ENCODE data around the gene FAM118B. TPM values are rescaled to one million over a fixed set of nuclear protein-coding genes. Genes with fewer than 3 reads are reported as not detected.

FAM118B gene
- total RNA-seq, 1 donor from 2014 or later: 26.7 TPM

- Histone ChIP-seq H3K9me3 (replicated peaks) (no peaks in the 10 kb centered on the region), H3K4me1 (no peaks in the 10 kb centered on the region), H3K27me3 (ENCODE audit: low read depth) (no peaks in the 10 kb centered on the region), H3K27ac (replicated peaks) (no peak overlapping the region), H3K36me3 (peaks cover 43% of the 10 kb centered on the region), H3K4me3 (no peak overlapping the region)
- TF ChIP-seq, protein P1, sequence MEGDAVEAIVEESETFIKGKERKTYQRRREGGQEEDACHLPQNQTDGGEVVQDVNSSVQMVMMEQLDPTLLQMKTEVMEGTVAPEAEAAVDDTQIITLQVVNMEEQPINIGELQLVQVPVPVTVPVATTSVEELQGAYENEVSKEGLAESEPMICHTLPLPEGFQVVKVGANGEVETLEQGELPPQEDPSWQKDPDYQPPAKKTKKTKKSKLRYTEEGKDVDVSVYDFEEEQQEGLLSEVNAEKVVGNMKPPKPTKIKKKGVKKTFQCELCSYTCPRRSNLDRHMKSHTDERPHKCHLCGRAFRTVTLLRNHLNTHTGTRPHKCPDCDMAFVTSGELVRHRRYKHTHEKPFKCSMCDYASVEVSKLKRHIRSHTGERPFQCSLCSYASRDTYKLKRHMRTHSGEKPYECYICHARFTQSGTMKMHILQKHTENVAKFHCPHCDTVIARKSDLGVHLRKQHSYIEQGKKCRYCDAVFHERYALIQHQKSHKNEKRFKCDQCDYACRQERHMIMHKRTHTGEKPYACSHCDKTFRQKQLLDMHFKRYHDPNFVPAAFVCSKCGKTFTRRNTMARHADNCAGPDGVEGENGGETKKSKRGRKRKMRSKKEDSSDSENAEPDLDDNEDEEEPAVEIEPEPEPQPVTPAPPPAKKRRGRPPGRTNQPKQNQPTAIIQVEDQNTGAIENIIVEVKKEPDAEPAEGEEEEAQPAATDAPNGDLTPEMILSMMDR (IDR thresholded peaks at IDR 0.05; ENCODE audit: borderline replicate concordance): no peak
- DNase-seq: no peak
- intact Hi-C loops (cut with micrococcal nuclease): no loop called here
Observed at GRCh38 chr11:126297004-126297403, 85.4 kb downstream of the FAM118B start.

DNA sequence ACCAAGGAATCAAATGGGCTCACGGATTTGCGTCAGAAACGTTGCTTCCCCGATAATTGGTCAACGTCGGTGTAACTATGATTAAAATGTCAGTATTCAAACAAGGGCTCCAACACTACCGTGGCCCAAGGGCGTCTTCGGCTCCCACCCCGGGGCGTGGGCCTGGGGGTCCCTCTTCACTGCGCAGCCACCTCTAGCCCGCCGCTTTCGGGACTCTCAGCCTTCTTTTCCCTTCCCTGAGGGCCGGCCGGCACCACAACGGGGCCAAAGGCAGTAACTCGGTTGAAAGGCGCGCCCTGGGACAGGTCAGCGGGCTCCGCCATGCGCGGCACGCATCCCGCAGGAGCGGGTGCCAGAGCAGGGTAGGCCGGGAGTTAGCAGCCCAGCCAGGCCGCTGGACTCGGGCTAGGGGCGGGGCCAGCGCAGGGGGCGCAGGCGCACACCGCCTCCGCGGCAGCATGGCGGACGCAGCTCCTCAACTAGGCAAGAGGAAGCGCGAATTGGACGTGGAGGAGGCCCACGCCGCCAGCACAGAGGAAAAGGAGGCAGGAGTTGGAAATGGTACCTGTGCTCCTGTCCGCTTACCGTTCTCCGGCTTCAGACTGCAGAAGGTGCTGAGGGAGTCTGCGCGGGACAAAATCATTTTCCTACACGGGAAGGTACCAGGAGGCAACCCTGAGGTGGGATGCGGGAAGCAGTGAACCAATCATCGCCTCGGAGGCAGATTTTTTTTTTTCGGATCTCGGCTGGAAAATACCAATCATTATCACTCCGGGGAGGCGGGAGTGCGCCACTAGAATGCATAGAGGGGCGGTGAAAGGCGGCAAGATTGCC, 92.3 kb downstream of the FAM118B start, which contains the start of gene DCPS:
TSS of gene DCPS (plus strand) at position 438 of the 834 bp plus-strand sequence. CDS start at position 459, 21 bp downstream.
- Histone ChIP-seq H3K27ac (replicated peaks) (peak within 1 kb of the TSS; percentile 94), H3K9me3 (replicated peaks) (no peaks in the 10 kb centered on the region), H3K36me3 (peaks cover 6% of the 10 kb centered on the region), H3K4me3 (peak within 1 kb of the TSS; percentile 80), H3K27me3 (ENCODE audit: low read depth) (no peaks in the 10 kb centered on the region), H3K4me1 (peaks cover 22% of the 10 kb centered on the region)
- TF ChIP-seq, protein P1 (IDR thresholded peaks at IDR 0.05; ENCODE audit: borderline replicate concordance): no peak
- DNase-seq: peak; percentile 92
- intact Hi-C loops (cut with micrococcal nuclease): no loop called here

GRCh38 chr11:126304457-126305075, 93.0 kb downstream of the FAM118B start:
- intact Hi-C loops (cut with micrococcal nuclease): no loop called here
- peaks cover 22% of the 10 kb centered on the region for H3K4me1 ChIP-seq
- peak overlapping the region; percentile 80 for H3K4me3 ChIP-seq
- TF ChIP-seq, protein P1 (IDR thresholded peaks at IDR 0.05; ENCODE audit: borderline replicate concordance): no peak
- peaks cover 13% of the 10 kb centered on the region for H3K36me3 ChIP-seq
- no peaks in the 10 kb centered on the region for H3K9me3 ChIP-seq (replicated peaks)
- DNase-seq: no peak
- H3K27me3 ChIP-seq (ENCODE audit: low read depth): no peaks in the 10 kb centered on the region
- peak overlapping the region; percentile 94 for H3K27ac ChIP-seq (replicated peaks)

DNA sequence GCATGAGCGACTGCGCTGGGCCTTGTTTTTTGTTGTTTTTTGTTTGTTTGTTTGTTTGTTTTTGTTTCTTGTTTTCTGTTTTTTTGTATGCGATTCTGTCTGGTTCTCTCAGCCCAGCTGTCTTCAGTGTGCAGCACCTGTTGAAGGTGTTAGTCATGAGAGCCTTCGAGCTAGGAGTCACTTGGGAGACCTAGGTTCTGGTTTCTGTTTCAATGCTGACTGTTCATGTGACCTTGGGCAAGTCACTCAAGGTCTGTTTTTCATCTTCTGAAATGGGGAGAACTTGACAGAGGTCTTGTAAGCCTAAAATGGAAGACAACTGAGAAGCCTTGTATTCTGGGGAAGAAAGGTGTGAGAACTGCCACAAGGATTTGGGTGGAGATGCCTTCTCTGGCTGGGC, 94.1 kb downstream of the FAM118B start:
- TF ChIP-seq, protein P1 (IDR thresholded peaks at IDR 0.05; ENCODE audit: borderline replicate concordance): no peak
- peaks cover 25% of the 10 kb centered on the region for H3K4me1 ChIP-seq
- intact Hi-C loops (cut with micrococcal nuclease): no loop called here
- H3K27me3 ChIP-seq (ENCODE audit: low read depth): no peaks in the 10 kb centered on the region
- H3K27ac ChIP-seq (replicated peaks): no peak overlapping the region
- H3K4me3 ChIP-seq: no peak overlapping the region
- no peak for DNase-seq
- no peaks in the 10 kb centered on the region for H3K9me3 ChIP-seq (replicated peaks)
- peaks cover 20% of the 10 kb centered on the region for H3K36me3 ChIP-seq

DNA sequence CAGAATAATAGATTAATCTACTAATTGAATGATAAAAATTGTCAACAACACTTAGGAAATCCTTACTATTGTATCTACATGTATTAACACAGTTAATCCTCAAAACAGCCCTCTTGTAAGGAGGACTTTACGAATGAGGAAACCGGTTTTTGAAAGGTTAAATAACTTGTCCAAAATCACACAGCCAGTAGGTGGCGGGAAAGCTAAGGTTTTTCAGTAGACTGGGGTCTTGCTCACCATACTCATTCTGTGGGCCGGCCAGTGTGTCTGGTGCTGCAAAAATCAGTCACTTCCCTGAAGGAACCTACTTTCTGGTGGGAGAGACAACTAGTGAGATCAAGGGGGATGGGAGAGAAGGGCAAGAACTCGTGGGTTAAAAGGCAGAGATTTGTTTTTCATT, 96.1 kb downstream of the FAM118B start:
- Histone ChIP-seq H3K4me1 (peaks cover 30% of the 10 kb centered on the region), H3K4me3 (no peak overlapping the region), H3K9me3 (replicated peaks) (no peaks in the 10 kb centered on the region), H3K36me3 (peaks cover 20% of the 10 kb centered on the region), H3K27me3 (ENCODE audit: low read depth) (no peaks in the 10 kb centered on the region), H3K27ac (replicated peaks) (no peak overlapping the region)
- intact Hi-C loops (cut with micrococcal nuclease): no loop called here
- TF ChIP-seq, protein P1 (IDR thresholded peaks at IDR 0.05; ENCODE audit: borderline replicate concordance): peak; percentile 30
- no peak for DNase-seq

Data from left ventricle myocardium inferior (tissue), 1 donor.